H1 (cell line): ENCODE results near the gene IL4. TPM values are rescaled to one million over a fixed set of nuclear protein-coding genes. Genes with fewer than 3 reads are reported as not detected.

Experiments
- CTCF ChIA-PET: fragments of 300-600 bp; sonication (Branson Sonifier 250); formaldehyde crosslinking; loops from one replicate; lab custom pipeline; 2021; ENCODE audit not compliant: partially characterized antibody; lab: Charles Lee
- POLR2A ChIA-PET: fragments of 300-600 bp; sonication (Branson Sonifier 250); formaldehyde crosslinking; loops from one replicate; lab custom pipeline; 2021; ENCODE audit warnings: inconsistent platforms; ENCODE audit not compliant: partially characterized antibody; lab: Charles Lee
- DNase-seq, 2 experiments: peaks; one replicate each; pipeline versions ENCODE4 v3.0.0 to v3.0.0-alpha.2; 2010 to 2022; ENCODE audit warnings: low spot score in 2 of 2, low read depth in 1 of 2, mixed read lengths in 1 of 2
- FAIRE-seq: peaks from 2 replicates; lab custom pipeline; 2011; peaks lifted over from hg19 to GRCh38; lab: Jason Lieb, UNC
- H2AFZ ChIP-seq: 2 replicates; pipeline ENCODE4 v1.8.1; 2012; ENCODE audit warnings: low read length, inconsistent platforms
- H2AK5ac ChIP-seq: 2 replicates; pipeline ENCODE4 v1.6.1; 2013; ENCODE audit warnings: low read depth, low read length
- H2BK120ac ChIP-seq: replicated peaks from 2 replicates; pipeline ENCODE3; 2013; ENCODE audit warnings: low read depth, low read length, inconsistent platforms
- H2BK12ac ChIP-seq: 2 replicates; pipeline ENCODE4 v1.6.1; 2013; ENCODE audit warnings: low read depth, low read length
- H2BK15ac ChIP-seq: 2 replicates; pipeline ENCODE4 v1.6.1; 2013; ENCODE audit warnings: low read length
- H2BK20ac ChIP-seq: 2 replicates; pipeline ENCODE4 v1.6.1; 2013; ENCODE audit warnings: low read length
- H2BK5ac ChIP-seq: 2 replicates; pipeline ENCODE4 v1.6.1; 2013; ENCODE audit warnings: low read depth, low read length
- H3K14ac ChIP-seq: 2 replicates; pipeline ENCODE4 v1.6.1; 2013; ENCODE audit warnings: inconsistent platforms; ENCODE audit not compliant: insufficient read length
- H3K18ac ChIP-seq: 2 replicates; pipeline ENCODE4 v1.6.1; 2013; ENCODE audit warnings: low read length; ENCODE audit errors: extremely low read depth
- H3K23ac ChIP-seq: 2 replicates; pipeline ENCODE4 v1.6.1; 2013; ENCODE audit warnings: inconsistent platforms; ENCODE audit not compliant: insufficient read length
- H3K23me2 ChIP-seq: 2 replicates; pipeline ENCODE4 v1.6.1; 2013; ENCODE audit warnings: low read depth, low read length
- H3K27ac ChIP-seq: 2 replicates; pipeline ENCODE4 v1.6.1; 2011; ENCODE audit warnings: low read depth, low read length, inconsistent platforms
- H3K27me3 ChIP-seq, 4 experiments: replicated peaks in 1 of 4; 1 replicate in 1 of 4; 2 replicates in 3 of 4; pipeline versions ENCODE4 v1.6.1 to v1.8.1; 2011 to 2013; ENCODE audit warnings: low read length in 3 of 4, mild to moderate bottlenecking in 3 of 4, inconsistent platforms in 2 of 4, mixed read lengths in 2 of 4, moderate library complexity in 1 of 4; ENCODE audit not compliant: control insufficient read depth in 3 of 4, insufficient read depth in 3 of 4; ENCODE audit errors: extremely low read depth in 1 of 4
- H3K36me3 ChIP-seq, 4 experiments: 2 replicates each; pipeline versions ENCODE4 v1.6.1 to v1.8.1; 2011 to 2013; ENCODE audit warnings: mild to moderate bottlenecking in 4 of 4, low read length in 3 of 4, moderate library complexity in 2 of 4, control low read depth in 1 of 4, inconsistent platforms in 1 of 4; ENCODE audit not compliant: insufficient read depth in 4 of 4, control insufficient read depth in 2 of 4
- H3K4ac ChIP-seq: replicated peaks from 2 replicates; pipeline ENCODE3; 2013; ENCODE audit warnings: low read length, low read depth, mixed read lengths, inconsistent platforms; ENCODE audit not compliant: insufficient read length
- H3K4me1 ChIP-seq, 4 experiments: replicated peaks in 1 of 4; 1 replicate in 1 of 4; 2 replicates in 3 of 4; pipeline versions ENCODE4 v1.6.1 to v1.8.1; 2011 to 2013; ENCODE audit warnings: low read length in 3 of 4, inconsistent platforms in 2 of 4, mixed read lengths in 1 of 4; ENCODE audit not compliant: insufficient read depth in 4 of 4, control insufficient read depth in 3 of 4
- H3K4me2 ChIP-seq, 2 experiments: 2 replicates each; pipeline versions ENCODE4 v1.6.1 to v1.8.1; 2011 to 2013; ENCODE audit warnings: low read depth in 2 of 2, low read length in 2 of 2, control low read depth in 1 of 2, inconsistent platforms in 1 of 2, mild to moderate bottlenecking in 1 of 2; ENCODE audit not compliant: insufficient read depth in 1 of 2
- H3K4me3 ChIP-seq, 4 experiments: fragments of 200-600, 300-600 bp in 1 of 4; sonication (generic), shearing (Covaris generic), sonication (Bioruptor Twin) in 1 of 4; 2 replicates each; pipeline versions ENCODE4 v1.5.1 to v1.8.1; 2011 to 2016; ENCODE audit warnings: low read length in 4 of 4, low read depth in 3 of 4, control low read depth in 2 of 4, inconsistent platforms in 2 of 4, mild to moderate bottlenecking in 2 of 4, mixed read lengths in 1 of 4, moderate library complexity in 1 of 4; ENCODE audit not compliant: insufficient read depth in 2 of 4; ENCODE audit errors: extremely low read depth in 1 of 4
- H3K56ac ChIP-seq: replicated peaks from 2 replicates; pipeline ENCODE3; 2013; ENCODE audit warnings: low read depth, mild to moderate bottlenecking, mixed read lengths, low read length, inconsistent platforms; ENCODE audit not compliant: insufficient read length
- H3K79me1 ChIP-seq: 2 replicates; pipeline ENCODE4 v1.6.1; 2013; ENCODE audit warnings: low read depth, low read length, control low read depth
- H3K79me2 ChIP-seq, 2 experiments: 2 replicates each; pipeline versions ENCODE4 v1.6.1 to v1.8.1; 2012 to 2013; ENCODE audit warnings: low read length in 2 of 2, mild to moderate bottlenecking in 2 of 2, inconsistent platforms in 1 of 2; ENCODE audit not compliant: insufficient read depth in 2 of 2, control insufficient read depth in 1 of 2
- H3K9ac ChIP-seq, 4 experiments: replicated peaks in 1 of 4; 1 replicate in 1 of 4; 2 replicates in 3 of 4; pipeline versions ENCODE4 v1.6.1 to v1.8.1; 2011 to 2013; ENCODE audit warnings: low read depth in 3 of 4, low read length in 3 of 4, control low read depth in 2 of 4, mild to moderate bottlenecking in 2 of 4, moderate library complexity in 2 of 4, inconsistent platforms in 1 of 4; ENCODE audit errors: extremely low read depth in 1 of 4
- H3K9me3 ChIP-seq, 2 experiments: 2 replicates each; pipeline versions ENCODE4 v1.6.1 to v1.8.1; 2012 to 2013; ENCODE audit warnings: mild to moderate bottlenecking in 2 of 2, moderate library complexity in 2 of 2, control low read depth in 1 of 2, inconsistent platforms in 1 of 2, low read depth in 1 of 2, low read length in 1 of 2, mixed read lengths in 1 of 2; ENCODE audit not compliant: insufficient read depth in 2 of 2
- H4K20me1 ChIP-seq, 2 experiments: replicated peaks in 1 of 2; 2 replicates each; pipeline versions ENCODE3 to v1.8.1; 2011 to 2013; ENCODE audit warnings: inconsistent platforms in 2 of 2, low read length in 2 of 2, mild to moderate bottlenecking in 1 of 2; ENCODE audit not compliant: insufficient read depth in 2 of 2, control insufficient read depth in 1 of 2
- H4K5ac ChIP-seq: 2 replicates; pipeline ENCODE4 v1.6.1; 2013; ENCODE audit warnings: low read length, low read depth, mixed read lengths, inconsistent platforms; ENCODE audit not compliant: insufficient read length
- H4K8ac ChIP-seq: 2 replicates; pipeline ENCODE4 v1.8.0; 2013; ENCODE audit warnings: mild to moderate bottlenecking, moderate library complexity, low read length, inconsistent platforms; ENCODE audit not compliant: insufficient read depth; ENCODE audit errors: extremely low read depth
- H4K91ac ChIP-seq: replicated peaks from 2 replicates; pipeline ENCODE3; 2013; ENCODE audit warnings: low read length, mixed read lengths, inconsistent platforms; ENCODE audit not compliant: insufficient read length
- BACH1 ChIP-seq: IDR thresholded peaks from 2 replicates; pipeline ENCODE4 v1.6.1; 2012; ENCODE audit warnings: low read length, improper control_type of control experiment
- CREB1 ChIP-seq: IDR thresholded peaks from 2 replicates; pipeline ENCODE4 v1.6.1; 2012; ENCODE audit warnings: inconsistent platforms
- CTBP2 ChIP-seq: IDR thresholded peaks from 2 replicates; pipeline ENCODE4 v1.7.0; 2011; ENCODE audit warnings: borderline replicate concordance, mild to moderate bottlenecking, moderate library complexity, mixed read lengths, low read length; ENCODE audit not compliant: insufficient read depth, insufficient read length
- EGR1 ChIP-seq: IDR thresholded peaks from 2 replicates; pipeline ENCODE4 v1.6.1; 2011; ENCODE audit warnings: low read depth, low read length, borderline replicate concordance
- FOSL1 ChIP-seq: IDR thresholded peaks from 2 replicates; pipeline ENCODE4 v1.6.1; 2011; ENCODE audit warnings: mild to moderate bottlenecking, low read depth, low read length, moderate library complexity; ENCODE audit not compliant: insufficient read depth
- KDM1A ChIP-seq: fragments of 200-600, 300-600 bp; sonication (generic); IDR thresholded peaks from 2 replicates; pipeline ENCODE4 v1.7.1; 2016; ENCODE audit warnings: mild to moderate bottlenecking, low read length, borderline replicate concordance
- NRF1 ChIP-seq: IDR thresholded peaks from 2 replicates; pipeline ENCODE4 v1.6.1; 2011; ENCODE audit warnings: mild to moderate bottlenecking, low read depth, low read length, improper control_type of control experiment
- RAD21 ChIP-seq, 2 experiments: IDR thresholded peaks in 1 of 2; conservative IDR thresholded peaks in 1 of 2; 2 replicates each; pipeline ENCODE4 v1.6.1; 2011; ENCODE audit warnings: low read depth in 2 of 2, low read length in 2 of 2, improper control_type of control experiment in 1 of 2, inconsistent platforms in 1 of 2, mild to moderate bottlenecking in 1 of 2, moderate library complexity in 1 of 2
- RXRA ChIP-seq: IDR thresholded peaks from 2 replicates; pipeline ENCODE4 v1.6.1; 2011; ENCODE audit warnings: low read depth, mild to moderate bottlenecking, low read length, moderate library complexity; ENCODE audit not compliant: insufficient read depth
- SUZ12 ChIP-seq: fragments of 200-600 bp; sonication (generic); IDR thresholded peaks from 2 replicates; pipeline ENCODE4 v1.6.1; 2012; ENCODE audit warnings: mild to moderate bottlenecking, inconsistent platforms, low read length, moderate library complexity, mixed read lengths
- WGBS, 2 experiments: shearing (Covaris generic) in 1 of 2; methylation state at CpG; one replicate each; pipeline versions ENCODE4 v1.1.6 to v1.1.7; 2013 to 2015; ENCODE audit warnings: low lambda C conversion rate in 2 of 2, mixed read lengths in 2 of 2, inconsistent platforms in 1 of 2, low coverage in 1 of 2, missing lambda C conversion rate in 1 of 2; ENCODE audit not compliant: insufficient replicate concordance in 2 of 2, insufficient coverage in 1 of 2, insufficient read length in 1 of 2; ENCODE audit errors: extremely low coverage in 1 of 2, missing lambda C conversion rate in 1 of 2; 5-methylcytosine and 5-hydroxymethylcytosine counted together
- polyA plus RNA-seq, 7 experiments: library from polyadenylated mRNA; depleted of rRNA in 3 of 7; stranded (reverse) in 5 of 7; unstranded in 2 of 7; fragments of >200 nt in 5 of 7; fragments of 200-250 nt in 2 of 7; gene quantifications; 1 replicate in 5 of 7; 2 replicates in 1 of 7; 4 replicates in 1 of 7; pipeline versions ENCODE4 v1.2.1 to v1.2.3, GENCODE V29; 2011 to 2013; ENCODE audit warnings: missing spikeins in 2 of 7, mixed read lengths in 2 of 7
- total RNA-seq: library from RNA; stranded (reverse); fragmentation: NEBNext Ultra II Directional; extraction: Animal tissue kit (Norgen Biotek cat#: 25700); gene quantifications from 2 replicates; pipeline ENCODE4 v1.2.1, GENCODE V29; 2021
- TF ChIP-seq, protein P1 (sequence below): IDR thresholded peaks from 2 replicates; pipeline ENCODE4 v1.6.1; 2012; ENCODE audit warnings: inconsistent platforms
- TF ChIP-seq, protein P2 (sequence below): IDR thresholded peaks from 2 replicates; pipeline ENCODE4 v1.6.1; 2012; ENCODE audit warnings: inconsistent platforms

IL4 gene
- total and polyA plus RNA-seq, 2 of the 8 experiments (the other 6 are each of a cell fraction or from before 2014, with no cell fraction given): not detected

DNA sequence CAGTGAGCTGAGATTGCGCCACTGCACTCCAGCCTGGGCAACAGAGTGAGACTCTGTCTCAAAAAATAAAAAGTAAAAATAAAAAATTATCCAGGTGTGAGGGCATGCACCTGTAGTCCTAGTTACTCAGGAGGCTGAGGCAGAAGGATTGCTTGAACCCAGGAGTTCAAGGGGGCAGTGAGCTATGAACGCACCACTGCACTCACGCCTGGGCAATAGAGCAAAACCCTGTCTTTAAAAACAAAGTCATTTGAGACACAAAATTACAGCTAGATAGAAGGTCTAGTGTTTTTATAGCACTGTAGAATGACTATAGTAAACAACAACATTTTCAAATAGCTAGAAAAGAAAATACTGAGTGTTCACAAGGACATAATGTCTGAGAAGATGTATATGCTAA lies 16.4 kb downstream of the IL4 start:
- no peak for TF ChIP-seq FOSL1
- TF ChIP-seq EGR1: no peak
- TF ChIP-seq SUZ12: no peak
- no peak for TF ChIP-seq KDM1A
- TF ChIP-seq, protein P1, sequence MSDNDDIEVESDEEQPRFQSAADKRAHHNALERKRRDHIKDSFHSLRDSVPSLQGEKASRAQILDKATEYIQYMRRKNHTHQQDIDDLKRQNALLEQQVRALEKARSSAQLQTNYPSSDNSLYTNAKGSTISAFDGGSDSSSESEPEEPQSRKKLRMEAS: no peak
- no peak for TF ChIP-seq BACH1
- TF ChIP-seq CTBP2: no peak
- TF ChIP-seq RXRA: no peak
- TF ChIP-seq RAD21 (IDR thresholded peaks at IDR 0.05 in 1 of 2, conservative IDR thresholded peaks at IDR 0.05 in 1 of 2; ENCODE audit: low read depth in 2 of 2, low read length in 2 of 2): no peak
- TF ChIP-seq, protein P2, sequence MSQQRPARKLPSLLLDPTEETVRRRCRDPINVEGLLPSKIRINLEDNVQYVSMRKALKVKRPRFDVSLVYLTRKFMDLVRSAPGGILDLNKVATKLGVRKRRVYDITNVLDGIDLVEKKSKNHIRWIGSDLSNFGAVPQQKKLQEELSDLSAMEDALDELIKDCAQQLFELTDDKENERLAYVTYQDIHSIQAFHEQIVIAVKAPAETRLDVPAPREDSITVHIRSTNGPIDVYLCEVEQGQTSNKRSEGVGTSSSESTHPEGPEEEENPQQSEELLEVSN: no peak
- no peak for TF ChIP-seq CREB1
- TF ChIP-seq NRF1: no peak
- no peaks in the 10 kb centered on the region for H3K27me3 ChIP-seq
- H3K18ac ChIP-seq: no peak overlapping the region
- H2BK12ac ChIP-seq: no peak overlapping the region
- ChIA-PET POLR2A (interaction anchor here (1.3 kb wide), 1 partner anchor 16 kb away, joined by 5 read pairs; the partner anchor contains the start of gene IL4), CTCF (interaction anchor here (0.6 to 1.6 kb wide), 3 partner anchors 94 to 163 kb away, joined by 3 to 4 read pairs (median 4); no protein-coding TSS in a partner anchor)
- no peak overlapping the region for H2BK15ac ChIP-seq
- no peak overlapping the region for H3K14ac ChIP-seq
- H3K9ac ChIP-seq: no peak overlapping the region
- H3K27ac ChIP-seq: no peak overlapping the region
- no peak overlapping the region for H3K4ac ChIP-seq
- no peak overlapping the region for H2BK120ac ChIP-seq
- H3K4me3 ChIP-seq: no peak overlapping the region
- no peak overlapping the region for H4K8ac ChIP-seq
- H3K4me2 ChIP-seq: no peak overlapping the region
- H3K23me2 ChIP-seq: no peaks in the 10 kb centered on the region
- no peak overlapping the region for H2BK5ac ChIP-seq
- no peaks in the 10 kb centered on the region for H3K9me3 ChIP-seq
- H3K79me1 ChIP-seq: no peaks in the 10 kb centered on the region
- DNase-seq (no peak), FAIRE-seq (no peak)
- H2BK20ac ChIP-seq: no peak overlapping the region
- H3K36me3 ChIP-seq: no peaks in the 10 kb centered on the region
- no peak overlapping the region for H2AFZ ChIP-seq
- H4K91ac ChIP-seq: no peak overlapping the region
- H3K56ac ChIP-seq: no peak overlapping the region
- H3K79me2 ChIP-seq: no peaks in the 10 kb centered on the region
- 88% methylated on average over 3 of the region's 3 CpGs; no CpG with 5 or more reads in 1 of the 2 experiments for whole genome bisulfite sequencing, 2 experiments
- no peak overlapping the region for H3K23ac ChIP-seq
- no peaks in the 10 kb centered on the region for H4K20me1 ChIP-seq
- H2AK5ac ChIP-seq: no peak overlapping the region
- H4K5ac ChIP-seq: no peak overlapping the region
- no peaks in the 10 kb centered on the region for H3K4me1 ChIP-seq
